Pancreas (tissue), 10 donors: Measurements from ENCODE around the gene VPS37C. TPM values are rescaled to one million over a fixed set of nuclear protein-coding genes. Genes with fewer than 3 reads are reported as not detected.
"Not testable (repeated sequence)": the region's sequence is repeated elsewhere in the genome, so short reads cannot be mapped to it uniquely, and the experiment has no call there.

Experiments used
- ATAC-seq, 4 donors: fragments of 200-7000 bp; cut with Tn5 transposase; one replicate each; pipeline versions ENCODE4 v1.8.0 to v1.9.1; 2020; ENCODE audit warnings: mild to moderate bottlenecking in 4 of 4, moderate library complexity in 4 of 4
- DNase-seq, 6 donors: peaks; one replicate each; pipeline ENCODE4 v3.0.0-alpha.2; 2020
- FAIRE-seq: peaks from 2 replicates; lab custom pipeline; 2012; peaks lifted over from hg19 to GRCh38; lab: Jason Lieb, UNC
- H3K27ac ChIP-seq, 4 donors: fragments of 200-600 bp; sonication (generic); 1 replicate in 3 of 4; 2 replicates in 1 of 4; pipeline versions ENCODE4 v1.5.0 to v1.8.0; 2020
- H3K27me3 ChIP-seq, 4 donors: fragments of 200-600 bp; one replicate each; pipeline ENCODE4 v1.8.0; 2021
- H3K36me3 ChIP-seq, 3 donors: fragments of 200-600 bp; sonication (generic) in 1 of 3; one replicate each; pipeline versions ENCODE4 v1.5.0 to v1.8.0; 2020 to 2021
- H3K4me1 ChIP-seq, 3 donors: fragments of 200-600 bp; one replicate each; pipeline ENCODE4 v1.8.0; 2021
- H3K4me3 ChIP-seq, 4 donors: fragments of 200-600 bp; sonication (generic) in 2 of 4; one replicate each; pipeline versions ENCODE4 v1.5.0 to v1.8.0; 2020 to 2021
- H3K9me3 ChIP-seq, 4 donors: fragments of 200-600 bp; one replicate each; pipeline ENCODE4 v1.8.0; 2021
- WGBS, 2 donors: extraction: QIAGEN DNeasy Blood & Tissue Kit; methylation state at CpG; one replicate each; pipeline ENCODE4 v1.1.7; 2013; 5-methylcytosine and 5-hydroxymethylcytosine counted together
- intact Hi-C, 3 donors: fragments of 100-400 bp; cut with DNase I; formaldehyde crosslinking; loops; one replicate each; pipeline versions ENCODE4 v1.11.1 to v1.14.2; 2022
- polyA plus RNA-seq, 2 donors: library from polyadenylated mRNA; stranded (reverse); fragments of 200-250 nt; gene quantifications; one replicate each; pipeline ENCODE4 v1.2.3, GENCODE V29; 2013
- total RNA-seq, 6 donors: library from RNA; stranded (reverse); fragmentation: NEBNext Ultra II Directional in 4 of 6; extraction: Animal tissue kit (Norgen Biotek cat#: 25700) in 4 of 6; gene quantifications; one replicate each; pipeline versions ENCODE4 v1.2.1 to v1.2.4, GENCODE V29; 2021 to 2023
- TF ChIP-seq, protein P1 (sequence below), 4 donors: fragments of 200-600 bp; sonication (generic) in 3 of 4; IDR thresholded peaks; one replicate each; pipeline versions ENCODE4 v1.5.0 to v1.8.0; 2021; ENCODE audit warnings: antibody characterized with exemption in 4 of 4
- donor health status: healthy with polysubstance abuse.
- donor health status: DM: no; HTN: no; CAD: no; lungs with moderate emphysema.
- donor health status: DM: no; HTN: no; CAD: no.
- donor health status: control.
- donor health status: control.
- donor health status: Bipolar disorder and iron deficiency.
- donor health status: DM: yes; HTN: yes; CAD: no.
- donor health status: DM: no; HTN: no; CAD: no.
- donor health status: DM: no; HTN: no; CAD: no.
- donor health status: DM: yes; HTN: yes; CAD: no.

Gene VPS37C
- total and polyA plus RNA-seq, 8 donors, result 12.1 to 25.7 (median 16.2) TPM

DNA sequence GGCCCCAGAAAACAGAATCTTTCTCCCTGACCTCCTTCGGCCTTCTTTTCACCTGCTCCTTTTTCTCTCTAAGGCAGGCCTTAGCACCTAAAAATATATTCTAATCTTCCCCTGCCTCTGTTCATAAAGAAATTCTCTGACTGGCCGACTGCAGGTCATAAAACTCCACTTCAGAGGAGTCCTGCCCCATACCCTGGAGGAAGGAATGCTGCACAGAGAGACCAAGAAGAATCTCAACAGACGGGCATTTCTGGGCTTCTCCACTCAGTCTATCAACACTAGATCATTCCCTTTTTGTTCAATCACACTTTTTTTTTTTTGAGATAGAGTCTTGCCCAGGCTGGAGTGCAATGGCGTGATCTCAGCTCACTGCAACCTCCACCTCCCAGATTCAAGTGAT is 22.4 kb upstream of the VPS37C start:
- no peak for ATAC-seq
- 79 to 93% methylated on average over 4 of the region's 4 CpGs for WGBS, 2 donors
- FAIRE-seq, result no peak
- TF ChIP-seq, protein P1, sequence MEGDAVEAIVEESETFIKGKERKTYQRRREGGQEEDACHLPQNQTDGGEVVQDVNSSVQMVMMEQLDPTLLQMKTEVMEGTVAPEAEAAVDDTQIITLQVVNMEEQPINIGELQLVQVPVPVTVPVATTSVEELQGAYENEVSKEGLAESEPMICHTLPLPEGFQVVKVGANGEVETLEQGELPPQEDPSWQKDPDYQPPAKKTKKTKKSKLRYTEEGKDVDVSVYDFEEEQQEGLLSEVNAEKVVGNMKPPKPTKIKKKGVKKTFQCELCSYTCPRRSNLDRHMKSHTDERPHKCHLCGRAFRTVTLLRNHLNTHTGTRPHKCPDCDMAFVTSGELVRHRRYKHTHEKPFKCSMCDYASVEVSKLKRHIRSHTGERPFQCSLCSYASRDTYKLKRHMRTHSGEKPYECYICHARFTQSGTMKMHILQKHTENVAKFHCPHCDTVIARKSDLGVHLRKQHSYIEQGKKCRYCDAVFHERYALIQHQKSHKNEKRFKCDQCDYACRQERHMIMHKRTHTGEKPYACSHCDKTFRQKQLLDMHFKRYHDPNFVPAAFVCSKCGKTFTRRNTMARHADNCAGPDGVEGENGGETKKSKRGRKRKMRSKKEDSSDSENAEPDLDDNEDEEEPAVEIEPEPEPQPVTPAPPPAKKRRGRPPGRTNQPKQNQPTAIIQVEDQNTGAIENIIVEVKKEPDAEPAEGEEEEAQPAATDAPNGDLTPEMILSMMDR (IDR thresholded peaks at IDR 0.05), result no peak
- Histone ChIP-seq H3K4me3 (no peak overlapping the region), H3K9me3 (no peaks in the 10 kb centered on the region), H3K27ac (no peak overlapping the region), H3K36me3 (no peaks in the 10 kb centered on the region), H3K4me1 (no peaks in the 10 kb centered on the region), H3K27me3 (no peaks in the 10 kb centered on the region)
- no peak for DNase-seq
- intact Hi-C loops, result loop anchor here in 2 of 3 donors (10.0 kb wide), 1 partner anchor 349 kb away; no protein-coding TSS in a partner anchor

GRCh38 chr11:61181489-61181888 is 20.3 kb upstream of the VPS37C start:
- no peak overlapping the region for H3K4me3 ChIP-seq
- no peaks in the 10 kb centered on the region for H3K36me3 ChIP-seq
- H3K9me3 ChIP-seq, result no peaks in the 10 kb centered on the region
- DNase-seq (no peak), ATAC-seq (no peak), FAIRE-seq (no peak)
- 88 to 93% methylated on average over 4 of the region's 4 CpGs for WGBS, 2 donors
- TF ChIP-seq, protein P1 (IDR thresholded peaks at IDR 0.05), result no peak
- no peaks in the 10 kb centered on the region for H3K4me1 ChIP-seq
- intact Hi-C loops, result loop anchor here in 2 of 3 donors (10.0 kb wide), 1 partner anchor 347 kb away; no protein-coding TSS in a partner anchor
- no peaks in the 10 kb centered on the region for H3K27me3 ChIP-seq
- H3K27ac ChIP-seq, result no peak overlapping the region

DNA sequence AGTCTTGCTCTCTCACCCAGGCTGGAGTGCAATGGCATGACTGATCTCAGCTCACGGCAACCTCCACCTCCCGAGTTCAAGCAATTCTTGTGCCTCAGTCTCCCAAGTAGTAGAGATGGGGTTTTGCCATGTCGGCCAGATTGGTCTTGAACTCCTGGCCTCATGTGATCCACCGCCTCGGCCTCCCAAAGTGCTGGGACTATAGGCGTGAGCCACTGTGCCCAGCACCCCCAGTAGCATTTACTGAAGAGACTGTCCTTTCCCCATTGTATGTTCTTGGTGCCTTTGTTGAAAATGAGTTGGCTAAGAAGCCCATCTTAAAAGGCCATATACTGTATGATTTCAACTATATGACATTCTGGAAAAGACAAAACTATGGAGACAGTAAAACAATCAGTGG is 19.0 kb upstream of the VPS37C start:
- intact Hi-C loops, result loop anchor here in 2 of 3 donors (10.0 kb wide), 1 partner anchor 345 kb away; no protein-coding TSS in a partner anchor
- DNase-seq, result not testable (repeated sequence)

GRCh38 chr11:61176446-61176845 is 15.2 kb upstream of the VPS37C start:
- Histone ChIP-seq H3K4me1 (peaks cover 0 to 18% (median 0%) of the 10 kb centered on the region in 3 donors), H3K27me3 (no peaks in the 10 kb centered on the region), H3K36me3 (no peaks in the 10 kb centered on the region), H3K9me3 (no peaks in the 10 kb centered on the region), H3K4me3 (no peak overlapping the region), H3K27ac (no peak overlapping the region)
- DNase-seq, result no peak
- no peak for ATAC-seq
- no peak for FAIRE-seq
- WGBS, 2 donors, result 67 to 71% methylated on average over 6 of the region's 6 CpGs
- intact Hi-C loops, result loop anchor here in 1 of 3 donors (5.0 kb wide), 1 partner anchor 39 kb away; no protein-coding TSS in a partner anchor
- TF ChIP-seq, protein P1 (IDR thresholded peaks at IDR 0.05), result no peak

More for the DNA sequence above, 19.0 kb upstream of the VPS37C start:
- not testable (repeated sequence) for ATAC-seq, H3K36me3 ChIP-seq, H3K9me3 ChIP-seq, H3K27me3 ChIP-seq, H3K27ac ChIP-seq, H3K4me3 ChIP-seq, FAIRE-seq, H3K4me1 ChIP-seq
- 85 to 88% methylated on average over 6 of the region's 6 CpGs for WGBS, 2 donors

GRCh38 chr11:61174949-61175348 is 13.7 kb upstream of the VPS37C start:
- Histone ChIP-seq H3K36me3 (no peaks in the 10 kb centered on the region), H3K27ac (peak overlapping the region in 2 of 4 donors; percentile 32 to 60), H3K9me3 (no peaks in the 10 kb centered on the region), H3K4me3 (no peak overlapping the region), H3K4me1 (peaks cover 0 to 18% (median 0%) of the 10 kb centered on the region in 3 donors), H3K27me3 (no peaks in the 10 kb centered on the region)
- ATAC-seq (peak in 2 of 4 donors; percentile 50 to 59), DNase-seq (no peak), FAIRE-seq (no peak)
- TF ChIP-seq, protein P1 (IDR thresholded peaks at IDR 0.05), result no peak
- WGBS, 2 donors, result 78 to 83% methylated on average over 6 of the region's 6 CpGs
- intact Hi-C loops, result loop anchor here in 1 of 3 donors (5.0 kb wide), 1 partner anchor 38 kb away; no protein-coding TSS in a partner anchor
